PC-3 (cell line): ENCODE results near the gene AMFR.

Source experiments
- EZH2 ChIP-seq: fragments of 300-600 bp; sonication (generic); IDR thresholded peaks from one replicate; pipeline ENCODE4 v1.6.1; 2017; ENCODE audit warnings: antibody characterized with exemption, mild to moderate bottlenecking, low read length; ENCODE audit not compliant: unreplicated experiment
- EZH2phosphoT487 ChIP-seq: fragments of 300-600 bp; sonication (generic); IDR thresholded peaks from 2 replicates; pipeline ENCODE4 v1.6.1; 2018; ENCODE audit warnings: mild to moderate bottlenecking, antibody characterized with exemption, low read length, borderline replicate concordance
- TF ChIP-seq, protein P1 (sequence below): fragments of 300-600 bp; sonication (generic); conservative IDR thresholded peaks from 2 replicates; pipeline ENCODE4 v1.5.1; 2017; ENCODE audit warnings: antibody characterized with exemption, low read depth, mild to moderate bottlenecking, low read length

DNA sequence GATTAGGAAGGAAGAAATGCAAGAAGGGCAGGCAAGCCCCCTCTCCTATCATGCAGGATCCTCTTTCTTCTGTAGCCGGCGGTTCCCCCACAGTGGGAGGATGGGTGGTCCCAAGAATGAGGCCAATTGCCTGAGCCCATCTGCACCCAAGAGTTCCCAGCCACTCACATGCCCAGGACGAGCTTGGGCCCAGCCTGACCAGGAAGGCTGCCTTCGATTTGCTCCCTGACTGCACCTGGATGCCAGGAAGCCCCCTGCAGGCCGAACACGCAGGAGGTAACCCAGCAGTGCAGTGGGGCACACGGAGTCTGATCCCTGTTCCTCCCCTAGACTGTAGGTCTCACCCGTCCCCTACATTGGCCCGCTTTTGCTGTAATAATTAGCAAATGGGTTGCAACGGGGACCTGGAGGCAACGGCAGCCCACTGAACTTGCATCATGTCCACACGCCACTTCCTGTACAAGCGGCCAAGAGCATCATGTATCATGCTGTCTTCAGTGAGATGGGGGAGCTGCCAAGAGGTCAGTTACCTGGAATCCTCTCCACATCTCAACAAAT is 67.5 kb downstream of the AMFR start:
- TF ChIP-seq, protein P1, sequence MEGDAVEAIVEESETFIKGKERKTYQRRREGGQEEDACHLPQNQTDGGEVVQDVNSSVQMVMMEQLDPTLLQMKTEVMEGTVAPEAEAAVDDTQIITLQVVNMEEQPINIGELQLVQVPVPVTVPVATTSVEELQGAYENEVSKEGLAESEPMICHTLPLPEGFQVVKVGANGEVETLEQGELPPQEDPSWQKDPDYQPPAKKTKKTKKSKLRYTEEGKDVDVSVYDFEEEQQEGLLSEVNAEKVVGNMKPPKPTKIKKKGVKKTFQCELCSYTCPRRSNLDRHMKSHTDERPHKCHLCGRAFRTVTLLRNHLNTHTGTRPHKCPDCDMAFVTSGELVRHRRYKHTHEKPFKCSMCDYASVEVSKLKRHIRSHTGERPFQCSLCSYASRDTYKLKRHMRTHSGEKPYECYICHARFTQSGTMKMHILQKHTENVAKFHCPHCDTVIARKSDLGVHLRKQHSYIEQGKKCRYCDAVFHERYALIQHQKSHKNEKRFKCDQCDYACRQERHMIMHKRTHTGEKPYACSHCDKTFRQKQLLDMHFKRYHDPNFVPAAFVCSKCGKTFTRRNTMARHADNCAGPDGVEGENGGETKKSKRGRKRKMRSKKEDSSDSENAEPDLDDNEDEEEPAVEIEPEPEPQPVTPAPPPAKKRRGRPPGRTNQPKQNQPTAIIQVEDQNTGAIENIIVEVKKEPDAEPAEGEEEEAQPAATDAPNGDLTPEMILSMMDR = no peak
- TF ChIP-seq EZH2 (no peak), EZH2phosphoT487 (no peak)
